Kidney epithelial cell (primary cell): Measurements from ENCODE around the gene GID8. TPM values are rescaled to one million over a fixed set of nuclear protein-coding genes. Genes with fewer than 3 reads are reported as not detected.

Experiments used
- DNase-seq: peaks from one replicate; pipeline ENCODE4 v3.0.0-alpha.2; 2010; ENCODE audit warnings: low read depth
- H3K27me3 ChIP-seq: 2 replicates; pipeline ENCODE4 v1.6.0; 2011; ENCODE audit warnings: low read length; ENCODE audit not compliant: control insufficient read depth, insufficient read depth
- H3K36me3 ChIP-seq: 2 replicates; pipeline ENCODE4 v1.5.1; 2011; ENCODE audit warnings: low read length; ENCODE audit not compliant: control insufficient read depth, insufficient read depth
- H3K4me3 ChIP-seq: 2 replicates; pipeline ENCODE4 v1.5.1; 2011; ENCODE audit warnings: low read depth, mild to moderate bottlenecking, control low read depth, low read length
- total RNA-seq: library from RNA; depleted of rRNA; stranded (reverse); fragments of >200 nt; gene quantifications from 2 replicates; pipeline ENCODE4 v1.2.3, GENCODE V29; 2015
- TF ChIP-seq, protein P1 (sequence below): IDR thresholded peaks from 2 replicates; pipeline ENCODE4 v1.5.1; 2011; ENCODE audit warnings: mild to moderate bottlenecking, moderate library complexity, low read length, control low read depth, inconsistent platforms; ENCODE audit not compliant: insufficient read depth, poor library complexity, severe bottlenecking

The GID8 gene
- total RNA-seq, 1 donor from 2014 or later = 32.9 TPM

GRCh38 chr20:62979310-62979709 is 41.4 kb downstream of the GID8 start:
- TF ChIP-seq, protein P1, sequence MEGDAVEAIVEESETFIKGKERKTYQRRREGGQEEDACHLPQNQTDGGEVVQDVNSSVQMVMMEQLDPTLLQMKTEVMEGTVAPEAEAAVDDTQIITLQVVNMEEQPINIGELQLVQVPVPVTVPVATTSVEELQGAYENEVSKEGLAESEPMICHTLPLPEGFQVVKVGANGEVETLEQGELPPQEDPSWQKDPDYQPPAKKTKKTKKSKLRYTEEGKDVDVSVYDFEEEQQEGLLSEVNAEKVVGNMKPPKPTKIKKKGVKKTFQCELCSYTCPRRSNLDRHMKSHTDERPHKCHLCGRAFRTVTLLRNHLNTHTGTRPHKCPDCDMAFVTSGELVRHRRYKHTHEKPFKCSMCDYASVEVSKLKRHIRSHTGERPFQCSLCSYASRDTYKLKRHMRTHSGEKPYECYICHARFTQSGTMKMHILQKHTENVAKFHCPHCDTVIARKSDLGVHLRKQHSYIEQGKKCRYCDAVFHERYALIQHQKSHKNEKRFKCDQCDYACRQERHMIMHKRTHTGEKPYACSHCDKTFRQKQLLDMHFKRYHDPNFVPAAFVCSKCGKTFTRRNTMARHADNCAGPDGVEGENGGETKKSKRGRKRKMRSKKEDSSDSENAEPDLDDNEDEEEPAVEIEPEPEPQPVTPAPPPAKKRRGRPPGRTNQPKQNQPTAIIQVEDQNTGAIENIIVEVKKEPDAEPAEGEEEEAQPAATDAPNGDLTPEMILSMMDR = no peak
- no peak for DNase-seq
- H3K4me3 ChIP-seq = no peak overlapping the region
- H3K36me3 ChIP-seq = no peaks in the 10 kb centered on the region
- H3K27me3 ChIP-seq = peaks cover 86% of the 10 kb centered on the region

GRCh38 chr20:62979876-62980373 is 42.0 kb downstream of the GID8 start:
- TF ChIP-seq, protein P1 = no peak
- no peak overlapping the region for H3K4me3 ChIP-seq
- no peaks in the 10 kb centered on the region for H3K36me3 ChIP-seq
- H3K27me3 ChIP-seq = peaks cover 80% of the 10 kb centered on the region
- DNase-seq = no peak

- Histone ChIP-seq H3K36me3 (no peaks in the 10 kb centered on the region), H3K27me3 (peaks cover 75% of the 10 kb centered on the region), H3K4me3 (no peak overlapping the region)
- DNase-seq = no peak
- TF ChIP-seq, protein P1 = no peak
These were observed 42.5 kb downstream of the GID8 start for GRCh38 chr20:62980380-62980960.

DNA sequence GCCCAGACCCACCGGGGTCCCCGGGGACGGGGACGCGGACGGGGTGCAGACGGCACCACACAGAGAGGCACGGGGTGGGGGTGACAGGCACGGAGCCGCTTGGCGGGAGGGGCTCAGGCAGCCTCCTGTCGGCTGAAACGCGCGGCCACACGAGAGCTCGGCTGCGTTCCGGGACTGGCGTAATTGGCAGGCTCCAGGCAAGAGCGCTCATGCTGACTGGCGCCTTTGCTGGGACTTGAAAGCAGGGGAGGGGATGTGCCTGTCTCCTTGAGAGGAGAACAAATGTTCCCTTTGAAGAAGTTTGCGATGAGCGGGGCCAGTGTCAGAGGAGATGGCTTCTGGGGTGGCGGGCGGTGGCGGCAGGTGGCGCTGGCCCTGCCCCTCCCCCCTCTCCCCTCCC is 43.0 kb downstream of the GID8 start:
- Histone ChIP-seq H3K36me3 (no peaks in the 10 kb centered on the region), H3K4me3 (no peak overlapping the region), H3K27me3 (peaks cover 75% of the 10 kb centered on the region)
- TF ChIP-seq, protein P1 = no peak
- DNase-seq = no peak

DNA sequence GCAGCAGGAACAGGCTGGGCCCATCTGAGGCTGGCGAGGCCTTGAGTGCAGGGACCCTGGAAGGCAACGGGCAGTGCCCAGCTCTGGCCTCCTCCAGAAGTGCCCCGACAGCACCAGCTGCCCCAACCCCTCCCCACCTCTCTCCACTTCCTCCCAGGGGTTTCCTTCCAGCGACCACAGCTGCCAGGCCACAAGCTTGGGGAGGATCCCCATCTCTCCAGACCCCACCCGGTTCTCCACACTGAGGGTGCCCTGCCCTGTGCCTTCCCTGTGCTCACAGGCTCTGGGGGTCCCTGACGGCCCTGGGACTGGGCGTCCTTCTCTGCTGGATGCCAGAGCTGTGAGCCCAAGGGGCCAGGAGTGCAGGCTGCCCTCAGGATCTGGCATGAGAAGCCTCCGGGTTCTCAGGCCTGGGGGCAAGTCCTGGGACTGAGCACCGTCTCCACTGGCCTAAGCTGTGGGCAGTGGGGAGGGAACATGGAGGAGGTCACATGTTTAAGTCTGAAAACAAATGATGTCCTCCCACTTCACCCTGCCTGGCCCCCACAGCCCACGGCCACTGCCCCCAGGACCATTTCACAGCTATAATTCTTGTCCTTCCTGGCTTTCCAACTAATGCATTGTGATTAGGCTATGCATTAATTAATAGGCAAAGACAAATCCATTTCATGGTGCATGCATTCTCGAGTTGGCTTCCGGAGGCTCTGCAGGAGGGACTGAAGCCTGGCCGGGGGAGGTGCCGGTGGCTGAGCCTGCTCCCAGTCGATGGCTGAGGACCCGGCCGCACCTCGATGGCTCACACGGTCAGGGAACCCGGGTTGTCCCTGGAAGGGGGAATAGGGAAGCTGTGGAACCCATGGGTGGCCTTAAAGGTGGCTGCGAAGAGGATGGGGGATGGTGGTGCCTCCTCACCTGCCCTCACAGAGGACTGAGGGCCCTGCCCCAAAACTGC is 44.5 kb downstream of the GID8 start:
- no peak overlapping the region for H3K4me3 ChIP-seq
- DNase-seq = no peak
- TF ChIP-seq, protein P1 = no peak
- H3K36me3 ChIP-seq = no peaks in the 10 kb centered on the region
- H3K27me3 ChIP-seq = peaks cover 69% of the 10 kb centered on the region
